Stimulated activated CD4-positive, alpha-beta T cell treated with anti-CD3 and anti-CD28 coated beads, Interleukin-1b, Interleukin-23, amount 100 ng/mL, for 24 hours (primary cell): ENCODE measurements around the gene CES2.
A peak's percentile ranks its signal among the peaks of the same experiment; 100 is the strongest.

Experiments used
- DNase-seq, 4 experiments: peaks; one replicate each; pipeline ENCODE4 v3.0.0-alpha.2; 2020; ENCODE audit warnings: low read depth in 4 of 4, low spot score in 1 of 4

The CES2 gene

GRCh38 chr16:66918803-66919568 lies 16.3 kb upstream of the CES2 start, which contains the start of gene CDH16:
TSS of gene CDH16 (minus strand) at chr16:66918885. CDS start at chr16:66918065, 820 bp downstream.
- no peak for DNase-seq

GRCh38 chr16:66919569-66920298 lies 15.6 kb upstream of the CES2 start:
- DNase-seq = no peak

- no peak for DNase-seq
Observed at GRCh38 chr16:66920299-66920590, 15.1 kb upstream of the CES2 start.

- no peak for DNase-seq
Observed at GRCh38 chr16:66920924-66921680, 14.2 kb upstream of the CES2 start.

GRCh38 chr16:66921729-66922450 lies 13.4 kb upstream of the CES2 start:
- DNase-seq = no peak

DNA sequence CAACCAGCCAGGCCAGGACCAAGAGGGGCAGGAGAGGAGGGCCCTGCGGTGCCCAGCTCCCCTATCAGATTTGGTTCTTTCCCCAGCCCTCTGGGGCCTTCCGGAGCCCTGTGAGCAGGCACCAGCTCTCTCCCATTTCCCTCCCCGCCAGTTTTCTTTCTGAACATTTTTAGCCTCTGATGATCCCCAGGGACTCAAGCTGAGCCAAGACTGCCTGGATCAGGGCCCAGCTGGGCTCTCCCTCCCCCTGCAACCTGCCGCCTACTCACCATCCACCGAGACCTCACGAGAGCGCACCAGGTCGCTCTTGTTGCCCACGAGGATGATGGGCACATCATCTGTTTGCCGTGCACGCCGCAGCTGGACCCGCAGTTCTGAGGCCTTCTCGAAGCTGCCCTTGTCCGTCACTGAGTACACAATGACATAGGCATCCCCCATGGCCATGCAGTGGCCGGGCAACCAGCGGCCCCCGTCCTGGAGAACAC lies 12.0 kb upstream of the CES2 start:
- no peak for DNase-seq

- DNase-seq = no peak
Observed at GRCh38 chr16:66923866-66924265, 11.4 kb upstream of the CES2 start.

- peak in 1 of 4 experiments; percentile 28 for DNase-seq
Observed at GRCh38 chr16:66924527-66925321, 10.6 kb upstream of the CES2 start.

- DNase-seq = no peak
Observed at GRCh38 chr16:66925322-66925840, 9.9 kb upstream of the CES2 start, which contains the start of gene RRAD. TSS of gene RRAD (minus strand) at chr16:66925535. CDS start at chr16:66925179, 356 bp downstream.

- DNase-seq = no peak
Observed at GRCh38 chr16:66926171-66926947, 9.0 kb upstream of the CES2 start.

DNA sequence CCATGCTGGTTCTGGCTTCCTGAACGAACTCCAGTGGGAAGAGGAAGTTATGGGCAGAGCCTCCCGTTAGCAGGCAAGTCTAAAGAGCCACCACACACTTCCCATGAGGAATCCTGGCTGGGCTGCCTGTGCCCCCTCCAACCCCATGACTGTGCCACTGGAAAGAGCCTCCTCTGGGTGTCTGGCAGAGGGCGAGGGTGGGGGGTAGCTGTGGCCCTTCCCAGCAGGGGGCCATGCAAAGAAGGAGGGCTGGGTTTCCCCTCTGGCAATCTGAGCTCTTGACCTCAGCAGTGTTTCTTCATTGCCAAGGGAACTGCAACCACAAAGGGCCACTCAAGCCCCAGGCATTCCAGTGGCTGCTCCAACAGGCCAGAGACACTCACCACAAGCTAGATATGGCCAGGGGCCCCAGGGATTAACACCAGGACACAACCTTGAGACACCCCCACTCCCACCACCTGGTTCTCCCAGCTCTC lies 8.3 kb upstream of the CES2 start:
- DNase-seq = no peak

DNA sequence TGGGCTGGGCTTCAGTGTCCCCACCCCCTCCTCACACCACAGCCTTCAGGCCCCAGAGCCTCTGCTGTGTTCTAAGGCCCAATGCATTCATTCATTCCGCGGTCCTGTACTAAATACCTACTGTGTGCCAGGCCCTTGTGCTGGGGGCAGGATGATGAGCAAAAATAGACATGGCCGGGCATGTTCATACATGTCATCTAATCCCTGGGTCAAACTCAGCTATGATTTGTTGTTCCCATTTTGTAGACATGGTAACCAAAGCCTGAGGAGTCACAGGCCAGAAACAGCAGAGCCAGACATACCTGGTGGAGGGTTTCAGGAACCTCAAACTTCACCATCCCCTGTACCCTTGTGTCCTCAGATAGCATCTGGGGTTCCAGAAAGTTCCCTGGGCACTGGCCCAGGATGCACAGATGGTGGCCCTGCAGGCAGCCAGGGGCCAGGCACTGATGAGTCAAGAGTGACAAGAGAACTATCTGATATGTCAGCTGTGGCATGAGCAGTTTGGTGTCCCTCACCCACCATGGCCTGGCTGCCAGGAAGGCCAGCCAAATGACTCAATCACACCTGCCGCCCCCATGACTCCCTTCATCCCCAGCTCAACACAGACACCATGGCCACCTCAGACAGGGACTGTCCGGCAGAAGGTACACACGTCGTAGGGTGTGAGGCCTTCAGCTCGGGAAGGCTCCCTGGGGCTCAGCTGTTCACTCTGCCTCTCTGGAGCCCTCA lies 7.2 kb upstream of the CES2 start:
- DNase-seq = no peak

- DNase-seq = peak in 1 of 4 experiments; percentile 29
Observed at GRCh38 chr16:66928702-66929388, 6.5 kb upstream of the CES2 start.

DNA sequence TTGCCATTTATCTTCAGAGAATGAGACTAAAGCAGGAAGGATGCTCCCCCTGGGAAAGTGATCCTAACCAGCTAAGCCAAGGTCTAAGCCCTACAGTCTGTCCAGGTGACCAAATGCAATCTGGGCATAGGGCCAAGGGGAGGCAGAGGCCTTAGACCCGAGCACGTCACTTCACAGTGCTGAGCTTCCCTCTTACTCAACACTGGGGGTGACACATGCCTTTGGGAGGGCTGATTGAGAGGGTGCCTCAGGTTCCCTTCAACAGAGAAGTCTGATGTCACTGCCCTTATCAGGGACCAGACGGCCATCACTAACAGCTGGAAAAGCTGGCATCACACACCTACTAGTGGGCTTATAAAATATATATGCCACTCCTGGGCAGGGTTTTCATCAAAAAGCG lies 5.1 kb upstream of the CES2 start:
- no peak for DNase-seq

DNA sequence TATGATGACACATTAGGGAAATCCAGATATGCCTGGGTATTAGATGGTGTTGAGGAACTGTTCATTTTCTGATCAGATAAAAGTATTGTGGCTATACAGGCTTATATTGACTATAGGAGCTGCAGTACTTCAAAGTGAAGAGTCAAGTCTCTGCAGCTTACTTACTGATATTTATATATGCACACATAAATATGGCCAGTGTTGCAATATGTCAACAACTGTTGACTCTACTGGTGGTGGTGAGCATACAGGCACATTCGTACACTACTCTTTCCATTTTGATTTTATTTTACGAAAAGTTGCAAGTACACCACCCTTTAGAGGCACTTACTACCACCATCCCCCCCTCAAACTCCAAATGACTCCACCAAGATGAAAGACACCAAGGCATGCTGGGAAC lies 3.7 kb upstream of the CES2 start:
- DNase-seq = no peak

DNA sequence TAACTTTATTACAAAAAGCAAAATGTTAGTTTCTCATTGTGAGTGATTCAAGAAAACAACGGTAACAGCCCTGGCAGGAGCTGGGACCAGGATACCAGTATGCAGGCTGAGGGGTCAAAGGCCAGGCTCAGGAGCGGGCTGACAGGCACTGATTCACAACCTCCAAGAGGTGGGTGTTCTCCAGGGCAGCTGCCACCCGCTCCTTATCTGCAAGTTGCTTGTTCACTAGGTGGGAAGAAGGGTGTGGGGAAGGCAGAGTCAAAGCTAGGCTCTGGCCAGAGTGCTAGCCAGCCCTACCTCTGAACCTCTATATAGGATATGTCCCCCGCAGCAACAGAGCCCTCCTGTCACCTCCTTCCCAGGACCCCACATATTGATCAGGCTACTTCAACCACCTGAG lies 3.2 kb upstream of the CES2 start:
- no peak for DNase-seq

DNA sequence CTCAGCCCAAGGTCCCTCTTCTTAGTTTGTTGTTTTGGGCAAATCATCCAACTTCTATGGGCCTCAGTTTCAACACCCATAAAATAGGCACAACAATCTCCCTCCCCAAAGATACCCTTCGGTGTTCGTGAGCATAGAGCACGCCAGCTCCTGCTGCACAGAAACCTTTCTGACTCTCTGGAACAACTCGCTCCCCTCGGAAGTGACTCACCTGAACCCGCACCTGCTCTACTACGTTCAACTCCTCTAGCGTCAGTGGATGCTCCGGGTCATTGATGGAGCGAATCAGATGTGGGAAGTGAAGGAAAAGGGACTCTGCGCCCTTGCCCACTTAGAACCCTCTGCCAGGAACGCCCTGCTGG lies 1.6 kb upstream of the CES2 start:
- DNase-seq = peak in 3 of 4 experiments; percentile 23 to 41 (median 32)
